Adrenal gland (tissue), 12 donors: ENCODE results near the gene RDH8. TPM values are rescaled to one million over a fixed set of nuclear protein-coding genes. Genes with fewer than 3 reads are reported as not detected.

Experiments
- DNase-seq, 7 donors: peaks; one replicate each; pipeline ENCODE4 v3.0.0-alpha.2; 2019 to 2020
- H3K27ac ChIP-seq, 5 donors: fragments of 200-600 bp; sonication (generic) in 4 of 5; 1 replicate in 3 of 5; 2 replicates in 2 of 5; pipeline versions ENCODE4 v1.5.1 to v1.8.0; 2016 to 2020; ENCODE audit warnings: mild to moderate bottlenecking in 1 of 5
- H3K27me3 ChIP-seq: fragments of 200-600 bp; 2 replicates; pipeline ENCODE4 v1.8.0; 2021
- H3K36me3 ChIP-seq, 2 donors: fragments of 200-600 bp; replicated peaks in 1 of 2; 1 replicate in 1 of 2; 2 replicates in 1 of 2; pipeline versions ENCODE4 v1.5.1 to v1.8.0; 2018 to 2022
- H3K4me1 ChIP-seq, 2 donors: fragments of 200-600 bp; replicated peaks in 1 of 2; 1 replicate in 1 of 2; 2 replicates in 1 of 2; pipeline versions ENCODE4 v1.5.1 to v1.8.0; 2018 to 2021
- H3K4me3 ChIP-seq, 4 donors: fragments of 200-600 bp; sonication (generic) in 3 of 4; one replicate each; pipeline ENCODE4 v1.5.1; 2016 to 2018
- H3K9me3 ChIP-seq, 3 donors: fragments of 200-600 bp; sonication (generic) in 1 of 3; replicated peaks in 1 of 3; 1 replicate in 2 of 3; 2 replicates in 1 of 3; pipeline versions ENCODE4 v1.5.1 to v1.8.0; 2016 to 2021
- POLR2A ChIP-seq, 2 donors: fragments of 450-650 bp; IDR thresholded peaks; one replicate each; pipeline ENCODE4 v1.6.1; 2017; ENCODE audit warnings: antibody characterized with exemption in 2 of 2, mild to moderate bottlenecking in 2 of 2, moderate library complexity in 1 of 2
- WGBS, 4 donors: extraction: QIAGEN DNeasy Blood & Tissue Kit in 2 of 4; methylation state at CpG; one replicate each; pipeline versions ENCODE4 v1.1.5 to v1.1.7; 2013 to 2017; 5-methylcytosine and 5-hydroxymethylcytosine counted together
- intact Hi-C, 2 donors: fragments of 100-400 bp; cut with DNase I; formaldehyde crosslinking; loops; one replicate each; pipeline versions ENCODE4 v1.14.1 to v1.15.0; 2022 to 2023
- microRNA-seq, 3 donors: library from miRNA; unstranded; fragments of <30 nt; microRNA quantifications; one replicate each; pipeline ENCODE4, GENCODE V29; 2017 to 2020
- polyA plus RNA-seq, 3 donors: library from polyadenylated mRNA; stranded (reverse); fragments of 200-250 nt in 2 of 3; fragments of 350-450 nt in 1 of 3; fragmentation: Illumina TruSeq in 1 of 3; extraction: RNeasy Lipid Tissue Mini Kit (QIAGEN cat#74804) in 1 of 3; gene quantifications; one replicate each; pipeline ENCODE4 v1.2.3, GENCODE V29; 2013 to 2014
- small RNA-seq, 2 donors: library from RNA; depleted of rRNA; stranded (forward); fragments of <200 nt; gene quantifications; one replicate each; pipeline ENCODE3, GENCODE V24; 2016
- total RNA-seq, 9 donors: library from RNA; depleted of rRNA in 4 of 9; stranded (reverse); fragments of >200 nt in 4 of 9; fragments of 120-200 nt in 1 of 9; fragmentation: NEBNext Ultra II Directional in 1 of 9; extraction: Animal tissue kit (Norgen Biotek cat#: 25700) in 1 of 9; gene quantifications; one replicate each; pipeline versions ENCODE4 v1.1.0 to v1.2.4, GENCODE V29; 2013 to 2023
- TF ChIP-seq, protein P1 (sequence below), 6 experiments: fragments of 450-650 bp in 4 of 6; fragments of 200-600 bp in 2 of 6; sonication (generic) in 1 of 6; IDR thresholded peaks; 1 replicate in 5 of 6; 2 replicates in 1 of 6; pipeline versions ENCODE4 v1.5.1 to v1.8.0; 2016 to 2021; ENCODE audit warnings: antibody characterized with exemption in 6 of 6, mild to moderate bottlenecking in 2 of 6, moderate library complexity in 1 of 6
- donor health status: healthy with polysubstance abuse.
- donor health status: Bipolar disorder and iron deficiency.
- donor health status: DM: yes; HTN: yes; CAD: no.
- donor health status: DM: no; HTN: no; CAD: no.
- donor health status: DM: no; HTN: no; CAD: no.
- donor health status: DM: yes; HTN: yes; CAD: no.

The RDH8 gene
- total and polyA plus RNA-seq, 12 donors: not detected

DNA sequence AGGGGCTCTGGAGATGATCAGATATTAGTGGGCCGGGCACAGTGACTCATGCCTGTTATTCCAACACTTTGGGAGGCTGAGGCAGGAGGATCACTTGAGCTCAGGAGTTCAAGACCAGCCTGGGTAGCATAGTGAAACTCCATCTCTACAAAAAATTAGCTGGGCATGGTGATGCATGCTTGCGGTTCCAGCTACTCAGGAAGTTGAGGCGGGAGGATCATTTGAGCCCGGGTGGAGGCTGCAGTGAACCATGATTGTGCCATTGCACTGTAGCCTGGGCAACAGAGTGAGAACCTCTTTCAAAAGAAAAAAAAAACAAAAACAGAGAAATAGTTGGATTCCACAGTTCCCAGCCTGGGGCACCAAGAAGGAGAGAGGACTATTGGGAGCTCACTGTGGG lies 54.9 kb downstream of the RDH8 start:
- Histone ChIP-seq H3K36me3 (no peaks in the 10 kb centered on the region), H3K27ac (no peak overlapping the region), H3K9me3 (no peaks in the 10 kb centered on the region), H3K27me3 (no peaks in the 10 kb centered on the region), H3K4me1 (no peaks in the 10 kb centered on the region), H3K4me3 (no peak overlapping the region)
- 45 to 62% (median 54%) methylated on average over 4 of the region's 4 CpGs for WGBS, 4 donors
- intact Hi-C loops: no loop called here
- DNase-seq: no peak
- TF ChIP-seq, protein P1, sequence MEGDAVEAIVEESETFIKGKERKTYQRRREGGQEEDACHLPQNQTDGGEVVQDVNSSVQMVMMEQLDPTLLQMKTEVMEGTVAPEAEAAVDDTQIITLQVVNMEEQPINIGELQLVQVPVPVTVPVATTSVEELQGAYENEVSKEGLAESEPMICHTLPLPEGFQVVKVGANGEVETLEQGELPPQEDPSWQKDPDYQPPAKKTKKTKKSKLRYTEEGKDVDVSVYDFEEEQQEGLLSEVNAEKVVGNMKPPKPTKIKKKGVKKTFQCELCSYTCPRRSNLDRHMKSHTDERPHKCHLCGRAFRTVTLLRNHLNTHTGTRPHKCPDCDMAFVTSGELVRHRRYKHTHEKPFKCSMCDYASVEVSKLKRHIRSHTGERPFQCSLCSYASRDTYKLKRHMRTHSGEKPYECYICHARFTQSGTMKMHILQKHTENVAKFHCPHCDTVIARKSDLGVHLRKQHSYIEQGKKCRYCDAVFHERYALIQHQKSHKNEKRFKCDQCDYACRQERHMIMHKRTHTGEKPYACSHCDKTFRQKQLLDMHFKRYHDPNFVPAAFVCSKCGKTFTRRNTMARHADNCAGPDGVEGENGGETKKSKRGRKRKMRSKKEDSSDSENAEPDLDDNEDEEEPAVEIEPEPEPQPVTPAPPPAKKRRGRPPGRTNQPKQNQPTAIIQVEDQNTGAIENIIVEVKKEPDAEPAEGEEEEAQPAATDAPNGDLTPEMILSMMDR (IDR thresholded peaks at IDR 0.05): no peak

DNA sequence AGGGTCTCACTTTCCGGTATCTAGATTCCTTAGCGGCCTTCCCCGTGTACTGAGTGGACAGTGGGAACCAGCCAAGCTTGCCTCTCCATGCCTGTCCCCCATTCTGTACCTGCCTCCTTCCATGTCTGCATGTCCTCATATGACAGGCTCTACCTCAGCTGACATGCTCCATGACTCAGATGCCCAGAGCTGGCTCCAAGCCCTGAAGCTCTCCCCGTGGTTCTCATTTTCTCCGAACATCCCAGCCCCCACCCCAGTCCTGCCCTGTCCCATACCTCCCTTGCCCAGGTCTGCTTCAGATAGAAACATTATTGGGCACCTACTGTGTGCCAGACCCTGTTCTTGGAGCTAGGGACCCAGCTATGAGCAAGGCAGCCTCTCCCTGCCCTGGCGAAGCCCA lies 55.8 kb downstream of the RDH8 start:
- WGBS, 4 donors: 55 to 63% (median 58%) methylated on average over 6 of the region's 6 CpGs
- Histone ChIP-seq H3K27me3 (no peaks in the 10 kb centered on the region), H3K36me3 (no peaks in the 10 kb centered on the region), H3K27ac (no peak overlapping the region), H3K9me3 (peaks cover 0 to 3% (median 0%) of the 10 kb centered on the region in 3 donors), H3K4me3 (no peak overlapping the region), H3K4me1 (no peaks in the 10 kb centered on the region)
- no peak for TF ChIP-seq POLR2A (IDR thresholded peaks at IDR 0.05)
- TF ChIP-seq, protein P1 (IDR thresholded peaks at IDR 0.05): no peak
- intact Hi-C loops: no loop called here
- peak; percentile 35 to 74 (median 66) for DNase-seq

DNA sequence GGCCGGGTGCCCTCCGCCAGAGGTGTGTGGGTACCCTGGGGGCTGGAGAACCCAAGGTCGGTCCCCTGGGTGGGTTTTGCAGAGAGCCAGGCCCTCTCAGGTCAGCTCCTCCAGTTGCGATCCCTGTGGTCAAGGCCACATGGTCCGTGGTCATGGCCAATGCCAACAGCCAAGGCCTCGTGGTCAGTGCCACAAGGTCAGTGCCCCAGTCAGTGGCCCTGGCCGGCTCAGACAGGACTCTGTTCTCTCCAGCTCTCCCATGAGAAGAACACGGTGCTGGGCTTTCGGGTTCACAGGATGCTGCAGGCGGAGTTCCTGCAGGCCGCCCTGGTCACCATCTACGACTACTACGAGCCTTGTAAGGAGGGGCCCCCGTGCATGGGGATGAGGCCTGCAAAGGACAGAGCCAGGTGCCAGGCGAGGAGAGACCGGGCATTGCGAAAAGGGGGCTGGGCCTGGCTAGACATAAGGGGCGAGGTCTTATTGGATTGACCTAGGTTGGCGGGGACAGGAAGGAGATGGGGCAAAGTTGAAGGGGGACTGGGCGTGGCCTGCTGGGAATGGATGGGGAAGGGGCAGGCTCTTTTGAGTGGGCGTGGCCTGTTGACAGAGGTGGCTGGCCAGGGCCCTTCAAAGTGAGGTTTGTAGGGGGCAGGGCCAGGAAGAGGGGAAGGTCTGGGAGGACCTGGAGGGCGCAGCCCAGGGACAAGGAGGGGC lies 57.6 kb downstream of the RDH8 start:
- DNase-seq: no peak
- no peaks in the 10 kb centered on the region for H3K36me3 ChIP-seq
- peaks cover 0 to 4% (median 0%) of the 10 kb centered on the region in 3 donors for H3K9me3 ChIP-seq
- 70 to 78% (median 75%) methylated on average over 14 to 22 of the region's 22 CpGs for WGBS, 4 donors
- intact Hi-C loops: no loop called here
- no peak overlapping the region for H3K27ac ChIP-seq
- no peak for TF ChIP-seq POLR2A (IDR thresholded peaks at IDR 0.05)
- TF ChIP-seq, protein P1 (IDR thresholded peaks at IDR 0.05): no peak
- no peaks in the 10 kb centered on the region for H3K27me3 ChIP-seq
- no peaks in the 10 kb centered on the region for H3K4me1 ChIP-seq
- no peak overlapping the region for H3K4me3 ChIP-seq

Small RNAs within 50 kb of the gene (microRNA-seq; reads per million reads assigned to microRNA genes)
- gene MIR5589: 0 to 0.28 (median 0) reads per million in 3 donors

Small RNAs within 50 kb of the gene (small RNA-seq; reads per million reads assigned to genes)
- 0 reads per million in 2 donors for gene MIR5589

Other genes starting within 250 kb of the RDH8 start
- 10 to 100 TPM in 4 of 9 donors, 1 to 10 TPM in 5; 7.1 to 20.3 (median 9.8) TPM for gene ZNF846, start 244.7 kb upstream of the RDH8 start, total RNA-seq
- gene ZNF846, start 244.7 kb upstream of the RDH8 start, polyA plus RNA-seq: 10 to 100 TPM in 1 of 3 donors, 1 to 10 TPM in 2; 5.2 to 24.8 (median 7.9) TPM
- 10 to 100 TPM; 12.4 to 23.7 (median 20.1) TPM for gene FBXL12, start 194.4 kb upstream of the RDH8 start, total RNA-seq
- gene FBXL12, start 194.4 kb upstream of the RDH8 start, polyA plus RNA-seq: 10 to 100 TPM in 2 of 3 donors, 1 to 10 TPM in 1; 6.6 to 31.7 (median 30.6) TPM
- gene UBL5, start 185.6 kb upstream of the RDH8 start, total RNA-seq: 100 to 1,000 TPM; 410 to 722 (median 492) TPM
- gene UBL5, start 185.6 kb upstream of the RDH8 start, polyA plus RNA-seq: 1,000 to 10,000 TPM in 2 of 3 donors, 100 to 1,000 TPM in 1; 352 to 2,424 (median 1,146) TPM
- gene PIN1, start 178.2 kb upstream of the RDH8 start, total RNA-seq: 100 to 1,000 TPM in 8 of 9 donors, 10 to 100 TPM in 1; 75.5 to 177 (median 121) TPM
- 10 to 100 TPM; 28.5 to 95.2 (median 94.1) TPM for gene PIN1, start 178.2 kb upstream of the RDH8 start, polyA plus RNA-seq
- gene OLFM2, start 77.0 kb upstream of the RDH8 start, total RNA-seq: 10 to 100 TPM in 8 of 9 donors, 1 to 10 TPM in 1; 2.2 to 76.2 (median 51.5) TPM
- 10 to 100 TPM; 35.1 to 57.4 (median 51.4) TPM for gene OLFM2, start 77.0 kb upstream of the RDH8 start, polyA plus RNA-seq
- 10 to 100 TPM in 1 of 9 donors, 1 to 10 TPM in 7, under 1 TPM in 1; 0.61 to 12.4 (median 6.7) TPM for gene COL5A3, start 3.0 kb upstream of the RDH8 start, total RNA-seq
- gene COL5A3, start 3.0 kb upstream of the RDH8 start, polyA plus RNA-seq: 10 to 100 TPM in 2 of 3 donors, 1 to 10 TPM in 1; 1.5 to 26.2 (median 18.2) TPM
- gene SHFL, start 72.8 kb downstream of the RDH8 start, total RNA-seq: 10 to 100 TPM; 17.4 to 50.6 (median 40.9) TPM
- gene SHFL, start 72.8 kb downstream of the RDH8 start, polyA plus RNA-seq: 100 to 1,000 TPM in 1 of 3 donors, 10 to 100 TPM in 2; 18.6 to 116 (median 85.5) TPM
- gene ANGPTL6, start 89.2 kb downstream of the RDH8 start, total RNA-seq: 1 to 10 TPM in 3 of 9 donors, under 1 TPM in 6; 0.12 to 3.2 (median 0.44) TPM
- 1 to 10 TPM in 2 of 3 donors, under 1 TPM in 1; 0.16 to 1.9 (median 1.5) TPM for gene ANGPTL6, start 89.2 kb downstream of the RDH8 start, polyA plus RNA-seq
- 10 to 100 TPM; 18.2 to 44.8 (median 27.7) TPM for gene PPAN, start 92.9 kb downstream of the RDH8 start, total RNA-seq
- 10 to 100 TPM; 21.2 to 98.7 (median 68.0) TPM for gene PPAN, start 92.9 kb downstream of the RDH8 start, polyA plus RNA-seq
- gene P2RY11, start 98.2 kb downstream of the RDH8 start, total RNA-seq: 10 to 100 TPM in 1 of 9 donors, 1 to 10 TPM in 8; 2.0 to 10.5 (median 6.0) TPM
- 10 to 100 TPM in 2 of 3 donors, under 1 TPM in 1; 0.77 to 21.5 (median 13.0) TPM for gene P2RY11, start 98.2 kb downstream of the RDH8 start, polyA plus RNA-seq
- 100 to 1,000 TPM; 177 to 341 (median 262) TPM for gene EIF3G, start 106.4 kb downstream of the RDH8 start, total RNA-seq
- 100 to 1,000 TPM; 205 to 225 (median 206) TPM for gene EIF3G, start 106.4 kb downstream of the RDH8 start, polyA plus RNA-seq
- 10 to 100 TPM; 23.6 to 48.2 (median 33.8) TPM for gene DNMT1, start 181.5 kb downstream of the RDH8 start, total RNA-seq
- 10 to 100 TPM; 35.5 to 49.7 (median 44.0) TPM for gene DNMT1, start 181.5 kb downstream of the RDH8 start, polyA plus RNA-seq
- gene S1PR2, start 217.8 kb downstream of the RDH8 start, total RNA-seq: 1 to 10 TPM; 2.0 to 9.5 (median 6.2) TPM
- 1 to 10 TPM; 1.6 to 3.5 (median 3.1) TPM for gene S1PR2, start 217.8 kb downstream of the RDH8 start, polyA plus RNA-seq
- 100 to 1,000 TPM in 1 of 9 donors, 10 to 100 TPM in 8; 43.7 to 123 (median 81.7) TPM for gene MRPL4, start 238.7 kb downstream of the RDH8 start, total RNA-seq
- gene MRPL4, start 238.7 kb downstream of the RDH8 start, polyA plus RNA-seq: 10 to 100 TPM; 33.4 to 56.4 (median 43.8) TPM